Uterus (tissue), 2 donors: ENCODE measurements around the gene FSTL5.

Experiments used
- CTCF ChIP-seq, 4 experiments: fragments of 200-600 bp in 2 of 4; fragments of 450-650 bp in 2 of 4; sonication (generic) in 2 of 4; IDR thresholded peaks; one replicate each; pipeline ENCODE4 v1.5.1; 2016 to 2019; ENCODE audit warnings: antibody characterized with exemption in 4 of 4, mild to moderate bottlenecking in 2 of 4, moderate library complexity in 1 of 4
- POLR2A ChIP-seq, 2 donors: fragments of 450-650 bp; IDR thresholded peaks; one replicate each; pipeline ENCODE4 v1.6.1; 2016; ENCODE audit warnings: antibody characterized with exemption in 2 of 2, mild to moderate bottlenecking in 1 of 2, moderate library complexity in 1 of 2

- TF ChIP-seq POLR2A (IDR thresholded peaks at IDR 0.05) (no peak), CTCF (IDR thresholded peaks at IDR 0.05) (no peak)
Observed at GRCh38 chr4:161444626-161445025, 719.2 kb downstream of the FSTL5 start.
